Right lobe of liver (tissue), 4 donors: Measurements from ENCODE around the gene ASTN1.

Experiments used
- CTCF ChIP-seq, 4 donors: fragments of 200-600 bp in 3 of 4; fragments of 450-650 bp in 1 of 4; IDR thresholded peaks; one replicate each; pipeline versions ENCODE4 v1.5.1 to v1.8.0; 2016 to 2022; ENCODE audit warnings: antibody characterized with exemption in 4 of 4, mild to moderate bottlenecking in 2 of 4
- POLR2A ChIP-seq: fragments of 450-650 bp; IDR thresholded peaks from one replicate; pipeline ENCODE4 v1.6.1; 2017; ENCODE audit warnings: antibody characterized with exemption, mild to moderate bottlenecking
- donor health status: DM: no; HTN: no; CAD: no.
- donor health status: DM: no; HTN: no; CAD: no.
- donor health status: DM: no; HTN: yes; CAD: no.

- TF ChIP-seq POLR2A (no peak), CTCF (IDR thresholded peaks at IDR 0.05) (no peak)
Observed at GRCh38 chr1:176826265-176826664, 338.2 kb downstream of the ASTN1 start.
